HCT116 (cell line): ENCODE data around the gene PDZD8. TPM values are rescaled to one million over a fixed set of nuclear protein-coding genes. Genes with fewer than 3 reads are reported as not detected.
A peak's percentile ranks its signal among the peaks of the same experiment; 100 is the strongest.

Experiments
- ATAC-seq: fragments of 200-7000 bp; cut with Tn5 transposase; 2 replicates; pipeline ENCODE4 v1.9.1; 2020; ENCODE audit warnings: mild to moderate bottlenecking, moderate library complexity
- BruUV-seq: library from RNA; stranded (reverse); fragments of 400-500 nt; replicated peaks from 2 replicates; lab custom pipeline; 2021; lab: Mats Ljungman, UMichigan
- CTCF ChIA-PET: fragments of 300-600 bp; sonication (Branson Sonifier 250); formaldehyde crosslinking; loops from one replicate; lab custom pipeline; 2021; ENCODE audit warnings: antibody characterized with exemption; lab: Charles Lee
- POLR2A ChIA-PET: fragments of 300-600, 350-600 bp; sonication (Branson Sonifier 250); formaldehyde crosslinking; loops from one replicate; lab custom pipeline; 2021; ENCODE audit warnings: antibody characterized with exemption; lab: Charles Lee
- RAD21 ChIA-PET, 2 experiments: fragments of 300-600 bp; sonication (Branson Sonifier 250); formaldehyde crosslinking; loops; one replicate each; lab custom pipeline; 2023; ENCODE audit warnings: low total read pairs in 2 of 2; ENCODE audit not compliant: uncharacterized antibody in 2 of 2, unreplicated experiment in 2 of 2, low non-redundant PET in 1 of 2; lab: Charles Lee
- DNase-seq: peaks from one replicate; pipeline ENCODE4 v3.0.0-alpha.2; 2010; ENCODE audit warnings: low read depth, low spot score
- H2AFZ ChIP-seq: fragments of 200-600 bp; shearing (Covaris generic), sonication (generic); 2 replicates; pipeline ENCODE4 v1.6.1; 2017; ENCODE audit warnings: low read depth, mixed run types, mixed read lengths, antibody characterized with exemption, low read length; ENCODE audit not compliant: poor library complexity, severe bottlenecking
- H3K27ac ChIP-seq: 2 replicates; pipeline ENCODE4 v1.5.1; 2012; ENCODE audit warnings: low read depth, low read length
- H3K27me3 ChIP-seq: fragments of 200-600 bp; sonication (generic); 2 replicates; pipeline ENCODE4 v1.6.1; 2016; ENCODE audit warnings: mixed run types, low read length, mixed read lengths; ENCODE audit not compliant: insufficient read depth
- H3K36me3 ChIP-seq, 2 experiments: fragments of 200-500 bp in 1 of 2; fragments of 200-600 bp in 1 of 2; sonication (Bioruptor generic) in 1 of 2; sonication (generic) in 1 of 2; 2 replicates each; pipeline versions ENCODE4 v1.5.1 to v1.6.1; 2014 to 2016; ENCODE audit warnings: low read length in 2 of 2, inconsistent platforms in 1 of 2, mixed read lengths in 1 of 2, mixed run types in 1 of 2; ENCODE audit not compliant: insufficient read depth in 2 of 2, control insufficient read depth in 1 of 2
- H3K4me1 ChIP-seq, 2 experiments: fragments of 200-600 bp in 1 of 2; sonication (generic) in 1 of 2; 2 replicates each; pipeline versions ENCODE4 v1.5.1 to v1.6.1; 2012 to 2017; ENCODE audit warnings: low read length in 2 of 2, inconsistent platforms in 1 of 2, mild to moderate bottlenecking in 1 of 2, mixed read lengths in 1 of 2, mixed run types in 1 of 2, moderate library complexity in 1 of 2; ENCODE audit not compliant: insufficient read depth in 2 of 2, control insufficient read depth in 1 of 2
- H3K4me2 ChIP-seq: fragments of 200-600 bp; sonication (generic); 2 replicates; pipeline ENCODE4 v1.6.1; 2017; ENCODE audit warnings: mixed run types, low read length, mixed read lengths
- H3K4me3 ChIP-seq, 2 experiments: fragments of 200-600 bp in 1 of 2; sonication (generic) in 1 of 2; replicated peaks in 1 of 2; 2 replicates each; pipeline ENCODE4 v1.5.1; 2011 to 2016; ENCODE audit warnings: low read length in 2 of 2, control low read depth in 1 of 2, low read depth in 1 of 2, mild to moderate bottlenecking in 1 of 2, mixed read lengths in 1 of 2, mixed run types in 1 of 2
- H3K79me2 ChIP-seq: fragments of 200-600 bp; sonication (generic); 2 replicates; pipeline ENCODE4 v1.6.1; 2017; ENCODE audit warnings: mild to moderate bottlenecking, mixed run types, low read length, moderate library complexity, mixed read lengths; ENCODE audit not compliant: insufficient read depth
- H3K9ac ChIP-seq: fragments of 200-600 bp; sonication (generic); 2 replicates; pipeline ENCODE4 v1.6.1; 2016; ENCODE audit warnings: low read length, mixed read lengths
- H3K9me2 ChIP-seq: fragments of 200-600 bp; sonication (generic), shearing (Covaris generic); 2 replicates; pipeline ENCODE4 v1.6.1; 2017; ENCODE audit warnings: mixed run types, mild to moderate bottlenecking, moderate library complexity; ENCODE audit not compliant: insufficient read depth
- H3K9me3 ChIP-seq, 2 experiments: fragments of 200-500 bp in 1 of 2; fragments of 200-600 bp in 1 of 2; sonication (Bioruptor generic) in 1 of 2; sonication (generic) in 1 of 2; 2 replicates each; pipeline ENCODE4 v1.6.1; 2014 to 2017; ENCODE audit warnings: low read length in 2 of 2, mixed read lengths in 2 of 2, inconsistent platforms in 1 of 2, low read depth in 1 of 2, mild to moderate bottlenecking in 1 of 2, mixed run types in 1 of 2, moderate library complexity in 1 of 2; ENCODE audit not compliant: control insufficient read depth in 1 of 2, insufficient read depth in 1 of 2
- H4K20me1 ChIP-seq: fragments of 200-600 bp; sonication (generic), shearing (Covaris generic); 2 replicates; pipeline ENCODE4 v1.6.1; 2017; ENCODE audit warnings: mixed run types, mild to moderate bottlenecking, moderate library complexity; ENCODE audit not compliant: insufficient read depth
- EGR1 ChIP-seq: IDR thresholded peaks from 2 replicates; pipeline ENCODE4 v1.6.1; 2012; ENCODE audit warnings: low read depth
- EZH2phosphoT487 ChIP-seq: fragments of 200-600 bp; IDR thresholded peaks from 2 replicates; pipeline ENCODE4 v1.6.1; 2018; ENCODE audit warnings: antibody characterized with exemption, borderline replicate concordance
- POLR2A ChIP-seq: IDR thresholded peaks from 2 replicates; pipeline ENCODE4 v1.7.0; 2011; ENCODE audit warnings: borderline replicate concordance; ENCODE audit not compliant: insufficient read depth, insufficient read length; ENCODE audit errors: extremely low read depth
- POLR2AphosphoS5 ChIP-seq: IDR thresholded peaks from 2 replicates; pipeline ENCODE4 v1.6.1; 2011; ENCODE audit warnings: mild to moderate bottlenecking, low read depth, low read length, moderate library complexity
- SIN3A ChIP-seq: IDR thresholded peaks from 2 replicates; pipeline ENCODE4 v1.6.1; 2012; ENCODE audit warnings: low read depth
- SRF ChIP-seq: IDR thresholded peaks from 2 replicates; pipeline ENCODE4 v1.6.1; 2012; ENCODE audit warnings: low read depth
- ZNF274 ChIP-seq: fragments of 200-500 bp; sonication (Bioruptor generic); IDR thresholded peaks from 2 replicates; pipeline ENCODE4 v1.6.1; 2014; ENCODE audit warnings: mild to moderate bottlenecking, low read depth, low read length, inconsistent platforms
- intact Hi-C: fragments of 100-400 bp; cut with micrococcal nuclease; formaldehyde crosslinking; loops from 2 replicates; pipeline ENCODE4 v1.10.0; 2022
- total RNA-seq: library from RNA; stranded (reverse); gene quantifications from one replicate; pipeline ENCODE4 v1.2.1, GENCODE V29; 2021; ENCODE audit not compliant: unreplicated experiment
- TF ChIP-seq, protein P1 (sequence below): IDR thresholded peaks from 2 replicates; pipeline ENCODE4 v1.6.1; 2011; ENCODE audit warnings: mild to moderate bottlenecking, low read length, moderate library complexity; ENCODE audit not compliant: insufficient replicate concordance; ENCODE audit errors: extremely low read depth

Gene PDZD8
- total RNA-seq, 1 experiment from 2014 or later: 61.7 TPM

DNA sequence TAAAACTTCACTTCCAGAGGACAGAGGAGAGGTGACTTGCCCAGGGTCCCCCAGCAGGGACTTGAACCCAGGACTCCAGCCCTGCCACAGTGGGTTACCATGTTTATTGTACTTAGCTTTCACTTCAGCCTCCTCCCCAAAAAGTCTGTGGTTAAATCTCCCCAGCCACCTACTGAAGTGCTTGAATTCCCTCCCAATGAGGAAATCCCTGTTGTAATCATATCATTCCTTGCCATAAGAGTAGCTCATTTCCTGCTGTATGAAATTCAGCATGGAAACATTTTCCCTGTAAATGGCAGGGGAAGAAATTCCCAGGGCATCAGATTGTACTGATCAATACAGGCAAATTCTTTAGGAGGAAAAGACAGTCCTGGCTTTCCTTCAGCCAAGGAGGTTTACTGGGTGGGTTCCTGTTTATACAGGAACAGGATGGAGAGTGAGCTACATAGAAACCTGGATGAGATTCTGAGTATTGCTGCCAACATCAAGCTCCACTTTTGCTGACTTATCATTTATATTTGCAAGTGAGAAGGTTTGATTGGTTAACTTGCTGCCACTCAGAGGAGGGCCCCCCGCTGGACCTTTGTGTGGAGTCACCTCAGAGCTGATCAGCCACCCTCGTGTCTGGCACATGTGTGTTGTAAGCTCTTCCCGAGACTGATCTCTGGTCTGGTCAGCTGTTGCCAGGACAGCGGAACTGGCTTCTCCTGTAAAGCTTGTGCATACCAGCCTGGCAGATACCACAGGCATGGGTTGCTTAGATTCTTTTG lies 16.4 kb upstream of the PDZD8 start:
- H3K27me3 ChIP-seq: peaks cover 24% of the 10 kb centered on the region
- no peaks in the 10 kb centered on the region for H3K36me3 ChIP-seq
- no peaks in the 10 kb centered on the region for H3K4me1 ChIP-seq
- no peaks in the 10 kb centered on the region for H3K9me2 ChIP-seq
- H3K4me3 ChIP-seq: no peak overlapping the region
- no peak overlapping the region for H3K27ac ChIP-seq
- intact Hi-C loops: no loop called here
- DNase-seq: no peak
- no peaks in the 10 kb centered on the region for H3K9me3 ChIP-seq
- CTCF ChIA-PET: no interaction called here
- TF ChIP-seq EGR1 (no peak), SIN3A (no peak)
- TF ChIP-seq, all 23 proteins: peak for 0
- Histone ChIP-seq H3K4me2 (no peak overlapping the region), H2AFZ (no peak overlapping the region), H3K9ac (no peak overlapping the region), H3K79me2 (no peaks in the 10 kb centered on the region), H4K20me1 (no peaks in the 10 kb centered on the region)
- peak; percentile 36; the same call in 1 of the 2 replicates for ATAC-seq
- ChIA-PET POLR2A (no interaction called here), RAD21 (no interaction called here)
- BruUV-seq: no TSS peak

DNA sequence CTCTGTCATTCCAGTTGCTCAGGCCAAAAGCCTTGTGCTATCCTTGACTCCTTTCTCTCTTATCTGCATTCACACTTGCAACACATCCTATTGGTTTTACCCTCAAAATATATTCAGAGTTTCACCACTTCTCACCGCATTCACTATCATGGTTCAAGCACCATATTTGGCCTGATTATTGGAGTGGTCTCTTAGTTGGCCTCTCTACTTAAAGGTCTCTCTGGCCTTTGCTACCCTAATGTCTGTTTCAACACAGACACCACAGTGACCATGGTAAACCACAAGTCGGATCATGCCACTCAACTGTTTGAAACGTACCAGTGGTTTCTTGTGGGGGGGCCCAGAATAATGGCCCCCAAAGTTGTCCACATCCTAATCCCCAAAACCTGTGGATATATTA lies 15.2 kb upstream of the PDZD8 start:
- ATAC-seq: no peak
- BruUV-seq: no TSS peak

More for the DNA sequence above, 15.2 kb upstream of the PDZD8 start:
- DNase-seq: no peak
- H3K9ac ChIP-seq: no peak overlapping the region
- H3K36me3 ChIP-seq: no peaks in the 10 kb centered on the region
- H3K27ac ChIP-seq: no peak overlapping the region
- no peaks in the 10 kb centered on the region for H4K20me1 ChIP-seq
- no peak overlapping the region for H2AFZ ChIP-seq
- no peaks in the 10 kb centered on the region for H3K79me2 ChIP-seq
- POLR2A ChIA-PET: no interaction called here
- H3K4me2 ChIP-seq: no peak overlapping the region
- CTCF ChIA-PET: no interaction called here
- RAD21 ChIA-PET: no interaction called here
- no peaks in the 10 kb centered on the region for H3K9me3 ChIP-seq
- no peaks in the 10 kb centered on the region for H3K4me1 ChIP-seq
- H3K4me3 ChIP-seq: no peak overlapping the region
- intact Hi-C loops: no loop called here
- H3K9me2 ChIP-seq: no peaks in the 10 kb centered on the region
- TF ChIP-seq ZNF274 (no peak), POLR2A (no peak), SIN3A (no peak), SRF (no peak), EZH2phosphoT487 (no peak), POLR2AphosphoS5 (no peak)
- TF ChIP-seq, protein P1, sequence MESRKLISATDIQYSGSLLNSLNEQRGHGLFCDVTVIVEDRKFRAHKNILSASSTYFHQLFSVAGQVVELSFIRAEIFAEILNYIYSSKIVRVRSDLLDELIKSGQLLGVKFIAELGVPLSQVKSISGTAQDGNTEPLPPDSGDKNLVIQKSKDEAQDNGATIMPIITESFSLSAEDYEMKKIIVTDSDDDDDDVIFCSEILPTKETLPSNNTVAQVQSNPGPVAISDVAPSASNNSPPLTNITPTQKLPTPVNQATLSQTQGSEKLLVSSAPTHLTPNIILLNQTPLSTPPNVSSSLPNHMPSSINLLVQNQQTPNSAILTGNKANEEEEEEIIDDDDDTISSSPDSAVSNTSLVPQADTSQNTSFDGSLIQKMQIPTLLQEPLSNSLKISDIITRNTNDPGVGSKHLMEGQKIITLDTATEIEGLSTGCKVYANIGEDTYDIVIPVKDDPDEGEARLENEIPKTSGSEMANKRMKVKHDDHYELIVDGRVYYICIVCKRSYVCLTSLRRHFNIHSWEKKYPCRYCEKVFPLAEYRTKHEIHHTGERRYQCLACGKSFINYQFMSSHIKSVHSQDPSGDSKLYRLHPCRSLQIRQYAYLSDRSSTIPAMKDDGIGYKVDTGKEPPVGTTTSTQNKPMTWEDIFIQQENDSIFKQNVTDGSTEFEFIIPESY: no peak
- H3K27me3 ChIP-seq: peaks cover 25% of the 10 kb centered on the region
